ENCODE data around the gene EPHB1. TPM values are rescaled to one million over a fixed set of nuclear protein-coding genes. Genes with fewer than 3 reads are reported as not detected.

The EPHB1 gene
- total RNA-seq, 4 donors from 2014 or later = 0.16 to 1.5 (median 0.59) TPM

GRCh38 chr3:134846084-134846483 is 51.0 kb downstream of the EPHB1 start:
- TF ChIP-seq CTCF (IDR thresholded peaks at IDR 0.05; ENCODE audit: low read depth) = no peak

GRCh38 chr3:134846911-134847317 is 51.9 kb downstream of the EPHB1 start:
- TF ChIP-seq CTCF (IDR thresholded peaks at IDR 0.05; ENCODE audit: low read depth) = no peak

GRCh38 chr3:134847349-134847748 is 52.3 kb downstream of the EPHB1 start:
- TF ChIP-seq CTCF (IDR thresholded peaks at IDR 0.05; ENCODE audit: low read depth) = no peak

GRCh38 chr3:134849561-134849960 is 54.5 kb downstream of the EPHB1 start:
- no peak for TF ChIP-seq CTCF (IDR thresholded peaks at IDR 0.05; ENCODE audit: low read depth)

- no peak for TF ChIP-seq CTCF (IDR thresholded peaks at IDR 0.05; ENCODE audit: low read depth)
Observed at GRCh38 chr3:134850761-134851160, 55.7 kb downstream of the EPHB1 start.

- no peak for TF ChIP-seq CTCF (IDR thresholded peaks at IDR 0.05; ENCODE audit: low read depth)
Observed at GRCh38 chr3:134852132-134852531, 57.1 kb downstream of the EPHB1 start.

GRCh38 chr3:134852893-134853351 is 57.9 kb downstream of the EPHB1 start:
- no peak for TF ChIP-seq CTCF (IDR thresholded peaks at IDR 0.05; ENCODE audit: low read depth)

Measured in subcutaneous adipose tissue (tissue), 4 donors.